Tibial artery (tissue), 4 donors: ENCODE measurements around the gene GRIN2A.

Experiments used
- DNase-seq, 2 donors: peaks; one replicate each; pipeline ENCODE4 v3.0.0-alpha.2; 2019
- H3K27ac ChIP-seq, 2 donors: fragments of 200-600 bp; sonication (generic) in 1 of 2; 1 replicate in 1 of 2; 2 replicates in 1 of 2; pipeline ENCODE4 v1.5.1; 2018 to 2019; ENCODE audit warnings: mild to moderate bottlenecking in 1 of 2
- H3K27me3 ChIP-seq, 2 donors: fragments of 200-600 bp; sonication (generic) in 1 of 2; one replicate each; pipeline versions ENCODE4 v1.5.1 to v1.6.0; 2016 to 2019
- H3K36me3 ChIP-seq, 3 donors: fragments of 200-600 bp; sonication (generic) in 2 of 3; one replicate each; pipeline ENCODE4 v1.5.1; 2016 to 2019; ENCODE audit warnings: mild to moderate bottlenecking in 2 of 3
- H3K4me1 ChIP-seq, 4 donors: fragments of 200-600 bp; sonication (generic) in 2 of 4; 1 replicate in 3 of 4; 2 replicates in 1 of 4; pipeline ENCODE4 v1.5.1; 2016 to 2019
- H3K4me3 ChIP-seq, 2 donors: fragments of 200-600 bp; sonication (generic) in 1 of 2; 1 replicate in 1 of 2; 2 replicates in 1 of 2; pipeline ENCODE4 v1.5.1; 2018 to 2019; ENCODE audit warnings: mild to moderate bottlenecking in 2 of 2
- H3K9me3 ChIP-seq, 3 donors: fragments of 200-600 bp; sonication (generic) in 1 of 3; one replicate each; pipeline ENCODE4 v1.5.1; 2016 to 2019
- CTCF ChIP-seq, 2 experiments: fragments of 200-600 bp in 1 of 2; fragments of 450-650 bp in 1 of 2; IDR thresholded peaks; one replicate each; pipeline ENCODE4 v1.5.1; 2017 to 2019; ENCODE audit warnings: antibody characterized with exemption in 2 of 2, mild to moderate bottlenecking in 1 of 2, moderate library complexity in 1 of 2
- intact Hi-C: fragments of 100-400 bp; cut with DNase I; formaldehyde crosslinking; loops from one replicate; pipeline ENCODE4 v1.15.0; 2023; ENCODE audit warnings: low total_unique reads

GRIN2A gene

DNA sequence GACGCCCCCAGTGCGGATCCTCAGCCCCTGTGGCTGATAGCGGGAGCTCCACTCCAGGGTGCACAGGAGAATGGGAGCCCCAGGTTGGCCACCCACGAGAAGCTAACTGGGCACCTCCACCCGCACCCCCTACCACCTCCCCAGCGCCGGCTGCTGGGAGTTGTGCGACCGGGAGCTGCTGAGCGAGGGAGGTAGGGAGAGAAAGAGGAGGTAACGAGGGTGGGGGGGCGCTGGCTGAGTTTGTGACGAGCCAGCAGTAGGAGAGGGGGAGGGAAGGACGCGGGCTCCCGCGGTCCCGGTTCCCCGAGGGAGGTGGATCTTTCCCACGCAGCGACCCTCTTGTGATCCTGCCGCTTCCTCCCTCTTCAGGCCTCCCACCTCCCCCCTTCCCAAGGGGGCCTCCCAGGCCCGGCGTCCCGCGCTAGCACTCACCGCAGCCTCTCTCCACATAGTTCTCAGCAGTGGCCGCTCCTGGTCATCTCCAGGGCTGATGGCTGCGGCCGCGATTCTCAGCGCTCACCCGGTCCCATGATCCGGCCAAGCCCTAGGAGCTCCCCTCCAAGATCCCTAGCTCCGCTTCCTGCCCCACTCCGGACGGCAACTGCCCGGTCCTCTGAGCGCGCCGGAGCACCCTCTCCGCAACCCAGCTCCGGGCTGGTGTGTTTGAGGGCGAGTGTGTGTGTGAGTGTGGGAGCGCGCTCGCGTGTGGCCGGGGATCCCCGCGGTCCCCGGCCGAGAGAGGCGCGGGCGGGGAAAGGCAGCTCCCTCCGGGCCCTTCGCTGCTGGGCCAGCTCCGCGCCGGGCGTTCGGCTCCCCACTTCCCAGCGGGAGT is at the start of gene GRIN2A:
Gene GRIN2A (minus strand): TSS at position 207 of the 832 bp plus-strand sequence. CDS start 2,017 bp downstream, outside the sequence.
- H3K4me3 ChIP-seq, result peak within 1 kb of the TSS; percentile 21 to 42
- no peak for TF ChIP-seq CTCF (IDR thresholded peaks at IDR 0.05)

DNA sequence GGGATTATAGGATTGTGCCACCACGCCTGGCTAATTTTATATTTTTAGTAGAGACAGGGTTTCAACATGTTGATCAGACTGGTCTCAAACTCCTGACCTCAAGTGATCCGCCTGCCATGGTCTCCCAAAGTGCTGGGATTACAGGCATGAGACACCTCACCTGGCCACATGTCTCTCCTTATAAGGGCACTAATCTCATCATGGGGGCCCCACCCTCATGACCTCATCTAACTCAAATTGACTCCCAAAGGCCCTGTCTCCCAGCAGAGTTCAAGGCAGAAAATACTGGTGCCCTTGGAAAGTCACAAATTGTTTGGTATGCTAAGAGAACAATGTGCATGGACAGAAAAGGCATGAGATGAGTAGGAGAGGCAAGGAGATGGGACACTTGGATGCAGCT is 49.3 kb upstream of the GRIN2A start:
- TF ChIP-seq CTCF (IDR thresholded peaks at IDR 0.05), result no peak
- intact Hi-C loops, result no loop called here

More for the DNA sequence above, at the start of gene GRIN2A:
- Histone ChIP-seq H3K4me1 (peaks cover 0 to 32% (median 28%) of the 10 kb centered on the region in 4 donors), H3K9me3 (no peaks in the 10 kb centered on the region), H3K27ac (no peak within 1 kb of the TSS), H3K36me3 (no peaks in the 10 kb centered on the region), H3K27me3 (peaks cover 0 to 39% of the 10 kb centered on the region in 2 donors)
- intact Hi-C loops, result loop anchor here (5.0 kb wide), 2 partner anchors 885 to 925 kb away; no protein-coding TSS in a partner anchor
- DNase-seq, result no peak

GRCh38 chr16:10228779-10229178 is 46.6 kb upstream of the GRIN2A start:
- Histone ChIP-seq H3K4me3 (no peak overlapping the region), H3K9me3 (peaks cover 2 to 26% (median 12%) of the 10 kb centered on the region in 3 donors), H3K36me3 (no peaks in the 10 kb centered on the region), H3K27ac (no peak overlapping the region), H3K27me3 (peaks cover 0 to 25% of the 10 kb centered on the region in 2 donors), H3K4me1 (no peaks in the 10 kb centered on the region)
- intact Hi-C loops, result no loop called here
- no peak for DNase-seq
- TF ChIP-seq CTCF (IDR thresholded peaks at IDR 0.05), result no peak

More for the DNA sequence above, 49.3 kb upstream of the GRIN2A start:
- H3K4me1 ChIP-seq, result no peaks in the 10 kb centered on the region
- H3K9me3 ChIP-seq, result peaks cover 2 to 26% (median 12%) of the 10 kb centered on the region in 3 donors
- H3K36me3 ChIP-seq, result no peaks in the 10 kb centered on the region
- no peak overlapping the region for H3K27ac ChIP-seq
- no peak overlapping the region for H3K4me3 ChIP-seq
- H3K27me3 ChIP-seq, result peaks cover 0 to 18% of the 10 kb centered on the region in 2 donors
- DNase-seq, result no peak

- no peak overlapping the region for H3K27ac ChIP-seq
- peaks cover 1 to 12% (median 4%) of the 10 kb centered on the region in 3 donors for H3K9me3 ChIP-seq
- peaks cover 0 to 37% of the 10 kb centered on the region in 2 donors for H3K27me3 ChIP-seq
- intact Hi-C loops, result no loop called here
- H3K36me3 ChIP-seq, result no peaks in the 10 kb centered on the region
- DNase-seq, result no peak
- no peak for TF ChIP-seq CTCF (IDR thresholded peaks at IDR 0.05)
- no peak overlapping the region for H3K4me3 ChIP-seq
- H3K4me1 ChIP-seq, result no peaks in the 10 kb centered on the region
Measured at GRCh38 chr16:10226987-10227306, 44.7 kb upstream of the GRIN2A start.

- no peak for TF ChIP-seq CTCF (IDR thresholded peaks at IDR 0.05)
- peaks cover 0 to 6% (median 0%) of the 10 kb centered on the region in 3 donors for H3K9me3 ChIP-seq
- DNase-seq, result no peak
- peaks cover 0 to 40% of the 10 kb centered on the region in 2 donors for H3K27me3 ChIP-seq
- no peaks in the 10 kb centered on the region for H3K4me1 ChIP-seq
- H3K27ac ChIP-seq, result no peak overlapping the region
- no peaks in the 10 kb centered on the region for H3K36me3 ChIP-seq
- intact Hi-C loops, result no loop called here
- H3K4me3 ChIP-seq, result no peak overlapping the region
Measured at GRCh38 chr16:10226141-10226986, 44.1 kb upstream of the GRIN2A start.
